ENCODE data around the gene ENTPD3. TPM values are rescaled to one million over a fixed set of nuclear protein-coding genes. Genes with fewer than 3 reads are reported as not detected.

Gene ENTPD3
- total RNA-seq, 1 experiment from 2014 or later: 0.50 TPM

DNA sequence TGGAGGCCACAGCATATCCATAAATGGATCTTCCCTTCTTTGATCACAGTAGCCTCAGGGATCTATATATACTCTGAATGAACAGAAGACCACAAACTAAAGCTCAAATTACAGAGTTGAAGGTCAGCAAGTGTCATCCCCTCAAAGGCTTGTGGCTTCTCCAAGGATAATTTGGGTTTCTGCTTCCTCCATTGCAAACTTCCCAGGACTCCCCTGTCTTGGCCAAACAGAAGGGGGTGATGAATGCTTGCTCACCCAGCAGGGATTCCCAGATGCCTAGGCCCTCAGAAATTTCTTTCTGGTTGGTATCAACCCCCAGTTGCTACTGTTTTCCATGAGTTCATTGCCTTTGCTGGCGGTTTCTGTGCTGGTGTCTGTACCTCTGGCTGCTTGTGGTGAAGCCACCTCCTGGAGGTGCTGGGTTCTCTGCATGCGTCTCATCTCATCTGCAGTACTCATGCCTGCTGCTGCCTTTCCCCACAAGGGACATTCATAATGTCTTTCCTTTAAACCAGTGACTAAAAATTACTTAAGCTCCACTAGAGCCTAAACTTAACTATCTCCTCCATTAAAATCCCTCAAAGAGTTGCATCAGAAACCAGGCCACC, 17.7 kb downstream of the ENTPD3 start:
- CTCF ChIA-PET: no interaction called here
- no peak for DNase-seq (ENCODE audit: low spot score)
- Mint-ChIP-seq H3K27me3 (ENCODE audit: low read depth) (no peaks in the 10 kb centered on the region), H3K4me1 (no peaks in the 10 kb centered on the region), H3K36me3 (no peaks in the 10 kb centered on the region), H3K9me3 (no peaks in the 10 kb centered on the region), H3K27ac (no peak overlapping the region), H3K4me3 (no peak overlapping the region)
- no peak for ATAC-seq
- TF ChIP-seq IRF2 (CRISPR knock-in tag; IDR thresholded peaks at IDR 0.05; ENCODE audit: borderline replicate concordance, low read depth): no peak
- TF ChIP-seq GRHL2 (CRISPR knock-in tag; IDR thresholded peaks at IDR 0.05; ENCODE audit: insufficient replicate concordance, severe bottlenecking): no peak
- TF ChIP-seq ZNF263 (CRISPR knock-in tag; IDR thresholded peaks at IDR 0.05; ENCODE audit: low read depth): no peak
- TF ChIP-seq ZNF138 (CRISPR knock-in tag; conservative IDR thresholded peaks at IDR 0.05): no peak
- TF ChIP-seq, protein P1, sequence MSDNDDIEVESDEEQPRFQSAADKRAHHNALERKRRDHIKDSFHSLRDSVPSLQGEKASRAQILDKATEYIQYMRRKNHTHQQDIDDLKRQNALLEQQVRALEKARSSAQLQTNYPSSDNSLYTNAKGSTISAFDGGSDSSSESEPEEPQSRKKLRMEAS (CRISPR knock-in tag; IDR thresholded peaks at IDR 0.05): no peak
- TF ChIP-seq, protein P2, sequence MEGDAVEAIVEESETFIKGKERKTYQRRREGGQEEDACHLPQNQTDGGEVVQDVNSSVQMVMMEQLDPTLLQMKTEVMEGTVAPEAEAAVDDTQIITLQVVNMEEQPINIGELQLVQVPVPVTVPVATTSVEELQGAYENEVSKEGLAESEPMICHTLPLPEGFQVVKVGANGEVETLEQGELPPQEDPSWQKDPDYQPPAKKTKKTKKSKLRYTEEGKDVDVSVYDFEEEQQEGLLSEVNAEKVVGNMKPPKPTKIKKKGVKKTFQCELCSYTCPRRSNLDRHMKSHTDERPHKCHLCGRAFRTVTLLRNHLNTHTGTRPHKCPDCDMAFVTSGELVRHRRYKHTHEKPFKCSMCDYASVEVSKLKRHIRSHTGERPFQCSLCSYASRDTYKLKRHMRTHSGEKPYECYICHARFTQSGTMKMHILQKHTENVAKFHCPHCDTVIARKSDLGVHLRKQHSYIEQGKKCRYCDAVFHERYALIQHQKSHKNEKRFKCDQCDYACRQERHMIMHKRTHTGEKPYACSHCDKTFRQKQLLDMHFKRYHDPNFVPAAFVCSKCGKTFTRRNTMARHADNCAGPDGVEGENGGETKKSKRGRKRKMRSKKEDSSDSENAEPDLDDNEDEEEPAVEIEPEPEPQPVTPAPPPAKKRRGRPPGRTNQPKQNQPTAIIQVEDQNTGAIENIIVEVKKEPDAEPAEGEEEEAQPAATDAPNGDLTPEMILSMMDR (IDR thresholded peaks at IDR 0.05): no peak
- no peak for TF ChIP-seq ZNF121 (CRISPR knock-in tag; IDR thresholded peaks at IDR 0.05)
- no peak for TF ChIP-seq HMGA2 (CRISPR knock-in tag; IDR thresholded peaks at IDR 0.05)
- TF ChIP-seq, protein P3, sequence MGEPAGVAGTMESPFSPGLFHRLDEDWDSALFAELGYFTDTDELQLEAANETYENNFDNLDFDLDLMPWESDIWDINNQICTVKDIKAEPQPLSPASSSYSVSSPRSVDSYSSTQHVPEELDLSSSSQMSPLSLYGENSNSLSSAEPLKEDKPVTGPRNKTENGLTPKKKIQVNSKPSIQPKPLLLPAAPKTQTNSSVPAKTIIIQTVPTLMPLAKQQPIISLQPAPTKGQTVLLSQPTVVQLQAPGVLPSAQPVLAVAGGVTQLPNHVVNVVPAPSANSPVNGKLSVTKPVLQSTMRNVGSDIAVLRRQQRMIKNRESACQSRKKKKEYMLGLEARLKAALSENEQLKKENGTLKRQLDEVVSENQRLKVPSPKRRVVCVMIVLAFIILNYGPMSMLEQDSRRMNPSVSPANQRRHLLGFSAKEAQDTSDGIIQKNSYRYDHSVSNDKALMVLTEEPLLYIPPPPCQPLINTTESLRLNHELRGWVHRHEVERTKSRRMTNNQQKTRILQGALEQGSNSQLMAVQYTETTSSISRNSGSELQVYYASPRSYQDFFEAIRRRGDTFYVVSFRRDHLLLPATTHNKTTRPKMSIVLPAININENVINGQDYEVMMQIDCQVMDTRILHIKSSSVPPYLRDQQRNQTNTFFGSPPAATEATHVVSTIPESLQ (CRISPR knock-in tag; IDR thresholded peaks at IDR 0.05): no peak
- TF ChIP-seq SMAD3 (CRISPR knock-in tag; IDR thresholded peaks at IDR 0.05; ENCODE audit: borderline replicate concordance): no peak
- no peak for TF ChIP-seq KAT7 (CRISPR knock-in tag; IDR thresholded peaks at IDR 0.05; ENCODE audit: borderline replicate concordance)
- TF ChIP-seq, protein P4, sequence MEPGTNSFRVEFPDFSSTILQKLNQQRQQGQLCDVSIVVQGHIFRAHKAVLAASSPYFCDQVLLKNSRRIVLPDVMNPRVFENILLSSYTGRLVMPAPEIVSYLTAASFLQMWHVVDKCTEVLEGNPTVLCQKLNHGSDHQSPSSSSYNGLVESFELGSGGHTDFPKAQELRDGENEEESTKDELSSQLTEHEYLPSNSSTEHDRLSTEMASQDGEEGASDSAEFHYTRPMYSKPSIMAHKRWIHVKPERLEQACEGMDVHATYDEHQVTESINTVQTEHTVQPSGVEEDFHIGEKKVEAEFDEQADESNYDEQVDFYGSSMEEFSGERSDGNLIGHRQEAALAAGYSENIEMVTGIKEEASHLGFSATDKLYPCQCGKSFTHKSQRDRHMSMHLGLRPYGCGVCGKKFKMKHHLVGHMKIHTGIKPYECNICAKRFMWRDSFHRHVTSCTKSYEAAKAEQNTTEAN (CRISPR knock-in tag; IDR thresholded peaks at IDR 0.05): no peak
- TF ChIP-seq NR1H2 (CRISPR knock-in tag; IDR thresholded peaks at IDR 0.05): no peak
- TF ChIP-seq, protein P5, sequence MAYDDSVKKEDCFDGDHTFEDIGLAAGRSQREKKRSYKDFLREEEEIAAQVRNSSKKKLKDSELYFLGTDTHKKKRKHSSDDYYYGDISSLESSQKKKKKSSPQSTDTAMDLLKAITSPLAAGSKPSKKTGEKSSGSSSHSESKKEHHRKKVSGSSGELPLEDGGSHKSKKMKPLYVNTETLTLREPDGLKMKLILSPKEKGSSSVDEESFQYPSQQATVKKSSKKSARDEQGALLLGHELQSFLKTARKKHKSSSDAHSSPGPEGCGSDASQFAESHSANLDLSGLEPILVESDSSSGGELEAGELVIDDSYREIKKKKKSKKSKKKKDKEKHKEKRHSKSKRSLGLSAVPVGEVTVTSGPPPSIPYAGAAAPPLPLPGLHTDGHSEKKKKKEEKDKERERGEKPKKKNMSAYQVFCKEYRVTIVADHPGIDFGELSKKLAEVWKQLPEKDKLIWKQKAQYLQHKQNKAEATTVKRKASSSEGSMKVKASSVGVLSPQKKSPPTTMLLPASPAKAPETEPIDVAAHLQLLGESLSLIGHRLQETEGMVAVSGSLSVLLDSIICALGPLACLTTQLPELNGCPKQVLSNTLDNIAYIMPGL (CRISPR knock-in tag; IDR thresholded peaks at IDR 0.05): no peak
- TF ChIP-seq EMX1 (CRISPR knock-in tag; IDR thresholded peaks at IDR 0.05): no peak
- TF ChIP-seq, protein P6, sequence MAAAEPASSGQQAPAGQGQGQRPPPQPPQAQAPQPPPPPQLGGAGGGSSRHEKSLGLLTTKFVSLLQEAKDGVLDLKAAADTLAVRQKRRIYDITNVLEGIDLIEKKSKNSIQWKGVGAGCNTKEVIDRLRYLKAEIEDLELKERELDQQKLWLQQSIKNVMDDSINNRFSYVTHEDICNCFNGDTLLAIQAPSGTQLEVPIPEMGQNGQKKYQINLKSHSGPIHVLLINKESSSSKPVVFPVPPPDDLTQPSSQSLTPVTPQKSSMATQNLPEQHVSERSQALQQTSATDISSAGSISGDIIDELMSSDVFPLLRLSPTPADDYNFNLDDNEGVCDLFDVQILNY (CRISPR knock-in tag; IDR thresholded peaks at IDR 0.05): no peak
- TF ChIP-seq, protein P7, sequence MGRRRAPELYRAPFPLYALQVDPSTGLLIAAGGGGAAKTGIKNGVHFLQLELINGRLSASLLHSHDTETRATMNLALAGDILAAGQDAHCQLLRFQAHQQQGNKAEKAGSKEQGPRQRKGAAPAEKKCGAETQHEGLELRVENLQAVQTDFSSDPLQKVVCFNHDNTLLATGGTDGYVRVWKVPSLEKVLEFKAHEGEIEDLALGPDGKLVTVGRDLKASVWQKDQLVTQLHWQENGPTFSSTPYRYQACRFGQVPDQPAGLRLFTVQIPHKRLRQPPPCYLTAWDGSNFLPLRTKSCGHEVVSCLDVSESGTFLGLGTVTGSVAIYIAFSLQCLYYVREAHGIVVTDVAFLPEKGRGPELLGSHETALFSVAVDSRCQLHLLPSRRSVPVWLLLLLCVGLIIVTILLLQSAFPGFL (CRISPR knock-in tag; IDR thresholded peaks at IDR 0.05; ENCODE audit: borderline replicate concordance): no peak
- POLR2A ChIA-PET: no interaction called here

Measured in WTC11 (cell line).